HEK293 (cell line): ENCODE measurements around the gene WDR72.

Experiments used
- SP2 ChIP-seq: fragments of 450-650 bp; formaldehyde crosslinking; IDR thresholded peaks from 2 replicates; pipeline ENCODE4 v1.5.1; 2016; ENCODE audit warnings: missing biosample characterization, missing genetic modification characterization
- ZBTB20 ChIP-seq: fragments of 450-650 bp; formaldehyde crosslinking; IDR thresholded peaks from 2 replicates; pipeline ENCODE4 v1.5.1; 2016; ENCODE audit warnings: missing biosample characterization, missing genetic modification characterization
- ZNF623 ChIP-seq: fragments of 450-650 bp; formaldehyde crosslinking; IDR thresholded peaks from 2 replicates; pipeline ENCODE4 v1.5.1; 2016; ENCODE audit warnings: missing biosample characterization, missing genetic modification characterization
- TF ChIP-seq, protein P1 (sequence below): fragments of 450-650 bp; formaldehyde crosslinking; IDR thresholded peaks from 2 replicates; pipeline ENCODE4 v1.5.1; 2017; ENCODE audit warnings: missing biosample characterization, missing genetic modification characterization
- TF ChIP-seq, protein P2 (sequence below): fragments of 450-650 bp; formaldehyde crosslinking; IDR thresholded peaks from 2 replicates; pipeline ENCODE4 v1.5.1; 2016; ENCODE audit warnings: missing biosample characterization, missing genetic modification characterization
- TF ChIP-seq, protein P3 (sequence below): fragments of 450-650 bp; formaldehyde crosslinking; IDR thresholded peaks from 2 replicates; pipeline ENCODE4 v1.5.1; 2016; ENCODE audit warnings: missing biosample characterization, missing genetic modification characterization
- TF ChIP-seq, protein P4 (sequence below): fragments of 450-650 bp; formaldehyde crosslinking; IDR thresholded peaks from 2 replicates; pipeline ENCODE4 v1.5.1; 2016; ENCODE audit warnings: missing biosample characterization, missing genetic modification characterization
- TF ChIP-seq, protein P5 (sequence below): fragments of 450-650 bp; formaldehyde crosslinking; IDR thresholded peaks from 2 replicates; pipeline ENCODE4 v1.5.1; 2016; ENCODE audit warnings: missing biosample characterization, missing genetic modification characterization
- TF ChIP-seq, protein P6 (sequence below): fragments of 450-650 bp; formaldehyde crosslinking; IDR thresholded peaks from 2 replicates; pipeline ENCODE4 v1.5.1; 2016; ENCODE audit warnings: missing biosample characterization, missing genetic modification characterization, low read depth

DNA sequence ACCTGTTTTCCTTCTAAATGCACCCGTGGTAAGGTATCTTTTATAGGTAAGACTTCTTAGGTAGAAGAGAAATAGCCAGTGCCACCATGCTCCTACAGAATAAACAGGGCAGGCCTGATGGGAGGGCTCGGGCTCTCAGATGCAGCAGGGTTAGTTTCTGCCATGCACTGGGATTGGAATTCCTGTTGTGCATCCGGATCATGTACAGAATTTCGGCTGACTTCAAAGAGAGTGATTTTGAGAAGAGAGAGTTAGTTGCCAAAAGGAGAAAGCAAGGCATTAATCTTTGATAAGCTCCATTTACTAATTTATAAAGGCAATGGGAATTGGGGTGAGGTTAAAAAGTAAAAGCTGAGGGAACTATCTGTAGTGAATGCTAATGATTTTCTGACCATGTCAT is 211.2 kb downstream of the WDR72 start:
- TF ChIP-seq, protein P1, sequence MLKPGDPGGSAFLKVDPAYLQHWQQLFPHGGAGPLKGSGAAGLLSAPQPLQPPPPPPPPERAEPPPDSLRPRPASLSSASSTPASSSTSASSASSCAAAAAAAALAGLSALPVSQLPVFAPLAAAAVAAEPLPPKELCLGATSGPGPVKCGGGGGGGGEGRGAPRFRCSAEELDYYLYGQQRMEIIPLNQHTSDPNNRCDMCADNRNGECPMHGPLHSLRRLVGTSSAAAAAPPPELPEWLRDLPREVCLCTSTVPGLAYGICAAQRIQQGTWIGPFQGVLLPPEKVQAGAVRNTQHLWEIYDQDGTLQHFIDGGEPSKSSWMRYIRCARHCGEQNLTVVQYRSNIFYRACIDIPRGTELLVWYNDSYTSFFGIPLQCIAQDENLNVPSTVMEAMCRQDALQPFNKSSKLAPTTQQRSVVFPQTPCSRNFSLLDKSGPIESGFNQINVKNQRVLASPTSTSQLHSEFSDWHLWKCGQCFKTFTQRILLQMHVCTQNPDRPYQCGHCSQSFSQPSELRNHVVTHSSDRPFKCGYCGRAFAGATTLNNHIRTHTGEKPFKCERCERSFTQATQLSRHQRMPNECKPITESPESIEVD, result no peak
- TF ChIP-seq, protein P2, sequence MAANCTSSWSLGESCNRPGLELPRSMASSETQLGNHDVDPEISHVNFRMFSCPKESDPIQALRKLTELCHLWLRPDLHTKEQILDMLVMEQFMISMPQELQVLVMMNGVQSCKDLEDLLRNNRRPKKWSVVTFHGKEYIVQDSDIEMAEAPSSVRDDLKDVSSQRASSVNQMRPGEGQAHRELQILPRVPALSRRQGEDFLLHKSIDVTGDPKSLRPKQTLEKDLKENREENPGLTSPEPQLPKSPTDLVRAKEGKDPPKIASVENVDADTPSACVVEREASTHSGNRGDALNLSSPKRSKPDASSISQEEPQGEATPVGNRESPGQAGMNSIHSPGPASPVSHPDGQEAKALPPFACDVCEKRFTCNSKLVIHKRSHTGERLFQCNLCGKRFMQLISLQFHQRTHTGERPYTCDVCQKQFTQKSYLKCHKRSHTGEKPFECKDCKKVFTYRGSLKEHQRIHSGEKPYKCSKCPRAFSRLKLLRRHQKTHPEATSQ, result no peak
- no peak for TF ChIP-seq ZNF623 (tag by site-specific recombination)
- TF ChIP-seq, protein P3, sequence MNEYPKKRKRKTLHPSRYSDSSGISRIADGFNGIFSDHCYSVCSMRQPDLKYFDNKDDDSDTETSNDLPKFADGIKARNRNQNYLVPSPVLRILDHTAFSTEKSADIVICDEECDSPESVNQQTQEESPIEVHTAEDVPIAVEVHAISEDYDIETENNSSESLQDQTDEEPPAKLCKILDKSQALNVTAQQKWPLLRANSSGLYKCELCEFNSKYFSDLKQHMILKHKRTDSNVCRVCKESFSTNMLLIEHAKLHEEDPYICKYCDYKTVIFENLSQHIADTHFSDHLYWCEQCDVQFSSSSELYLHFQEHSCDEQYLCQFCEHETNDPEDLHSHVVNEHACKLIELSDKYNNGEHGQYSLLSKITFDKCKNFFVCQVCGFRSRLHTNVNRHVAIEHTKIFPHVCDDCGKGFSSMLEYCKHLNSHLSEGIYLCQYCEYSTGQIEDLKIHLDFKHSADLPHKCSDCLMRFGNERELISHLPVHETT (tag by site-specific recombination), result no peak
- TF ChIP-seq ZBTB20 (tag by site-specific recombination), result no peak
- no peak for TF ChIP-seq SP2
- TF ChIP-seq, protein P4, sequence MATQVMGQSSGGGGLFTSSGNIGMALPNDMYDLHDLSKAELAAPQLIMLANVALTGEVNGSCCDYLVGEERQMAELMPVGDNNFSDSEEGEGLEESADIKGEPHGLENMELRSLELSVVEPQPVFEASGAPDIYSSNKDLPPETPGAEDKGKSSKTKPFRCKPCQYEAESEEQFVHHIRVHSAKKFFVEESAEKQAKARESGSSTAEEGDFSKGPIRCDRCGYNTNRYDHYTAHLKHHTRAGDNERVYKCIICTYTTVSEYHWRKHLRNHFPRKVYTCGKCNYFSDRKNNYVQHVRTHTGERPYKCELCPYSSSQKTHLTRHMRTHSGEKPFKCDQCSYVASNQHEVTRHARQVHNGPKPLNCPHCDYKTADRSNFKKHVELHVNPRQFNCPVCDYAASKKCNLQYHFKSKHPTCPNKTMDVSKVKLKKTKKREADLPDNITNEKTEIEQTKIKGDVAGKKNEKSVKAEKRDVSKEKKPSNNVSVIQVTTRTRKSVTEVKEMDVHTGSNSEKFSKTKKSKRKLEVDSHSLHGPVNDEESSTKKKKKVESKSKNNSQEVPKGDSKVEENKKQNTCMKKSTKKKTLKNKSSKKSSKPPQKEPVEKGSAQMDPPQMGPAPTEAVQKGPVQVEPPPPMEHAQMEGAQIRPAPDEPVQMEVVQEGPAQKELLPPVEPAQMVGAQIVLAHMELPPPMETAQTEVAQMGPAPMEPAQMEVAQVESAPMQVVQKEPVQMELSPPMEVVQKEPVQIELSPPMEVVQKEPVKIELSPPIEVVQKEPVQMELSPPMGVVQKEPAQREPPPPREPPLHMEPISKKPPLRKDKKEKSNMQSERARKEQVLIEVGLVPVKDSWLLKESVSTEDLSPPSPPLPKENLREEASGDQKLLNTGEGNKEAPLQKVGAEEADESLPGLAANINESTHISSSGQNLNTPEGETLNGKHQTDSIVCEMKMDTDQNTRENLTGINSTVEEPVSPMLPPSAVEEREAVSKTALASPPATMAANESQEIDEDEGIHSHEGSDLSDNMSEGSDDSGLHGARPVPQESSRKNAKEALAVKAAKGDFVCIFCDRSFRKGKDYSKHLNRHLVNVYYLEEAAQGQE (tag by site-specific recombination), result no peak
- TF ChIP-seq, protein P5, sequence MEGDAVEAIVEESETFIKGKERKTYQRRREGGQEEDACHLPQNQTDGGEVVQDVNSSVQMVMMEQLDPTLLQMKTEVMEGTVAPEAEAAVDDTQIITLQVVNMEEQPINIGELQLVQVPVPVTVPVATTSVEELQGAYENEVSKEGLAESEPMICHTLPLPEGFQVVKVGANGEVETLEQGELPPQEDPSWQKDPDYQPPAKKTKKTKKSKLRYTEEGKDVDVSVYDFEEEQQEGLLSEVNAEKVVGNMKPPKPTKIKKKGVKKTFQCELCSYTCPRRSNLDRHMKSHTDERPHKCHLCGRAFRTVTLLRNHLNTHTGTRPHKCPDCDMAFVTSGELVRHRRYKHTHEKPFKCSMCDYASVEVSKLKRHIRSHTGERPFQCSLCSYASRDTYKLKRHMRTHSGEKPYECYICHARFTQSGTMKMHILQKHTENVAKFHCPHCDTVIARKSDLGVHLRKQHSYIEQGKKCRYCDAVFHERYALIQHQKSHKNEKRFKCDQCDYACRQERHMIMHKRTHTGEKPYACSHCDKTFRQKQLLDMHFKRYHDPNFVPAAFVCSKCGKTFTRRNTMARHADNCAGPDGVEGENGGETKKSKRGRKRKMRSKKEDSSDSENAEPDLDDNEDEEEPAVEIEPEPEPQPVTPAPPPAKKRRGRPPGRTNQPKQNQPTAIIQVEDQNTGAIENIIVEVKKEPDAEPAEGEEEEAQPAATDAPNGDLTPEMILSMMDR (tag by site-specific recombination), result no peak
- TF ChIP-seq, protein P6, sequence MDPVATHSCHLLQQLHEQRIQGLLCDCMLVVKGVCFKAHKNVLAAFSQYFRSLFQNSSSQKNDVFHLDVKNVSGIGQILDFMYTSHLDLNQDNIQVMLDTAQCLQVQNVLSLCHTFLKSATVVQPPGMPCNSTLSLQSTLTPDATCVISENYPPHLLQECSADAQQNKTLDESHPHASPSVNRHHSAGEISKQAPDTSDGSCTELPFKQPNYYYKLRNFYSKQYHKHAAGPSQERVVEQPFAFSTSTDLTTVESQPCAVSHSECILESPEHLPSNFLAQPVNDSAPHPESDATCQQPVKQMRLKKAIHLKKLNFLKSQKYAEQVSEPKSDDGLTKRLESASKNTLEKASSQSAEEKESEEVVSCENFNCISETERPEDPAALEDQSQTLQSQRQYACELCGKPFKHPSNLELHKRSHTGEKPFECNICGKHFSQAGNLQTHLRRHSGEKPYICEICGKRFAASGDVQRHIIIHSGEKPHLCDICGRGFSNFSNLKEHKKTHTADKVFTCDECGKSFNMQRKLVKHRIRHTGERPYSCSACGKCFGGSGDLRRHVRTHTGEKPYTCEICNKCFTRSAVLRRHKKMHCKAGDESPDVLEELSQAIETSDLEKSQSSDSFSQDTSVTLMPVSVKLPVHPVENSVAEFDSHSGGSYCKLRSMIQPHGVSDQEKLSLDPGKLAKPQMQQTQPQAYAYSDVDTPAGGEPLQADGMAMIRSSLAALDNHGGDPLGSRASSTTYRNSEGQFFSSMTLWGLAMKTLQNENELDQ (tag by site-specific recombination), result no peak
